Measurements from ENCODE around the gene CPLANE2.

DNA sequence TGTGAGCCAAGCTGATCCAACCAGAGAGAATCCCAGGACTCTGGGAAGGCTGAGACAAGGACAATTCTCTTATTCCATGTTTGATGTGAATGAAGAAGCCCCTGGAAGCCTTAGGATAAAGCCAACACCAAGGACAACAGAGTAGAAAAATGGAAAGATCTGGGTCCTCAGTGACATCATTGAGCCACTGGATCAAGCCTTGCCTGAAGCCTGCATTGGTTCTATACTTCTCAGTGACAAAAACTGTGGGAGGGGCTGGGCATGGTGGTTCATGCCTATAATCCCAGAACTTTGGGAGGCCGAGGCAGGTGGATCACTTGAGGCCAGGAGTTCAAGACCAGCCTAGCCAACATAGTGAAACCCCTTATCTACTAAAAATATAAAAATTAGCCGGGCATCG is 40.1 kb downstream of the CPLANE2 start:
- no peak for TF ChIP-seq CTCF (IDR thresholded peaks at IDR 0.05)
- TF ChIP-seq POLR2A (IDR thresholded peaks at IDR 0.05): no peak
